ENCODE results near the gene GPX2. TPM values are rescaled to one million over a fixed set of nuclear protein-coding genes. Genes with fewer than 3 reads are reported as not detected.

The GPX2 gene
- total and polyA plus RNA-seq, 2 of the 8 experiments (the other 6 are each of a cell fraction or from before 2014, with no cell fraction given): 0.30 to 0.89 TPM

DNA sequence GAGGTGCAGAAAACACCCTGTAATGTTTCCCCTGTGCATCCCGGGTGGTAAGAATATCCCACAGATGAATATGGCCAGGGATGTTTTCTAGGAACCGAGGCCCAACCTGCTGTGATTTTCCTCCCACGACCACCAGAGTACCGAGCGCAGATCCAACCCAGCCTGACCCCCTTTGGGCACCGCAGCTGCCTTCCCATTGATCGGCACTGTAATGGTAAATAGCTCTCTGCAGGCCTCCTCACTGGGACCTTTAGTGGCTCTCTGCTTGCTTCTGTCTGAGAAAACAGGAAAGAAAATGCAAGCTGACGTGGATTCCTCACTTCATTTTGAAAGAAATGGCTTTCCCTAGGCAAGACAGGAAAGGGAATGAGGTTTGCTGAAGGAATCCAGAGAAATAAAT lies 32.0 kb upstream of the GPX2 start:
- ChIA-PET CTCF (ENCODE audit: partially characterized antibody) (interaction anchor here (0.8 to 2.3 kb wide), 10 partner anchors 10 to 64 kb away, joined by 3 to 10 read pairs (median 4); partner anchors contain the start of gene FNTB), POLR2A (ENCODE audit: partially characterized antibody) (interaction anchor here (3.6 kb wide), 1 partner anchor 12 kb away, joined by 17 read pairs; the partner anchor contains the start of gene FNTB)
- Histone ChIP-seq H2BK20ac (ENCODE audit: low read length) (no peak overlapping the region), H2AK5ac (ENCODE audit: low read depth, low read length) (no peak overlapping the region), H3K23me2 (ENCODE audit: low read depth, low read length) (peaks cover 2% of the 10 kb centered on the region; the same call in 1 of the 2 replicates), H3K14ac (ENCODE audit: insufficient read length) (no peak overlapping the region), H2BK5ac (ENCODE audit: low read depth, low read length) (peak overlapping the region; percentile 63; the same call in 1 of the 2 replicates), H3K9me3 (ENCODE audit: insufficient read depth in 2 of 2, low read depth in 1 of 2, low read length in 1 of 2) (no peaks in the 10 kb centered on the region), H3K23ac (ENCODE audit: insufficient read length) (no peak overlapping the region), H4K20me1 (replicated peaks in 1 of 2; ENCODE audit: control insufficient read depth in 1 of 2, insufficient read depth in 2 of 2, low read length in 2 of 2) (peaks cover 0 to 2% of the 10 kb centered on the region in 2 experiments), H4K91ac (replicated peaks; ENCODE audit: insufficient read length, low read length) (no peak overlapping the region), H3K79me1 (ENCODE audit: low read depth, low read length) (0 out of 2 replicates have a peak, but pooled peaks cover 1% of the 10 kb centered on the region), H3K9ac (replicated peaks in 1 of 4; ENCODE audit: extremely low read depth in 1 of 4, low read depth in 3 of 4, low read length in 3 of 4) (no peak overlapping the region), H3K18ac (ENCODE audit: extremely low read depth, low read length) (no peak overlapping the region), H3K4ac (replicated peaks; ENCODE audit: insufficient read length, low read depth, low read length) (no peak overlapping the region), H3K4me2 (ENCODE audit: insufficient read depth in 1 of 2, low read depth in 2 of 2, low read length in 2 of 2) (peak overlapping the region; percentile 16 to 31; a peak in 1 of 4 replicates), H3K56ac (replicated peaks; ENCODE audit: insufficient read length, low read depth, low read length) (no peak overlapping the region), H2BK15ac (ENCODE audit: low read length) (no peak overlapping the region), H4K5ac (ENCODE audit: insufficient read length, low read depth, low read length) (peak overlapping the region; percentile 72), H2BK12ac (ENCODE audit: low read depth, low read length) (no peak overlapping the region; the same call in 1 of the 2 replicates), H2AFZ (ENCODE audit: low read length) (no peak overlapping the region), H3K36me3 (ENCODE audit: control insufficient read depth in 2 of 4, insufficient read depth in 4 of 4, low read length in 3 of 4) (no peaks in the 10 kb centered on the region), H3K27ac (ENCODE audit: low read depth, low read length) (no peak overlapping the region), H3K27me3 (replicated peaks in 1 of 4; ENCODE audit: control insufficient read depth in 3 of 4, extremely low read depth in 1 of 4, insufficient read depth in 3 of 4, low read length in 3 of 4) (peaks cover 0 to 24% (median 8%) of the 10 kb centered on the region in 4 experiments; a peak in 4 of 7 replicates), H2BK120ac (replicated peaks; ENCODE audit: low read depth, low read length) (no peak overlapping the region), H3K79me2 (ENCODE audit: control insufficient read depth in 1 of 2, insufficient read depth in 2 of 2, low read length in 2 of 2) (peaks cover 0 to 8% of the 10 kb centered on the region in 2 experiments; a peak in 1 of 4 replicates), H3K4me1 (replicated peaks in 1 of 4; ENCODE audit: control insufficient read depth in 3 of 4, insufficient read depth in 4 of 4, low read length in 3 of 4) (peaks cover 3 to 27% (median 15%) of the 10 kb centered on the region in 4 experiments), H3K4me3 (ENCODE audit: extremely low read depth in 1 of 4, insufficient read depth in 2 of 4, low read depth in 3 of 4, low read length in 4 of 4) (no peak overlapping the region), H4K8ac (ENCODE audit: extremely low read depth, insufficient read depth, low read length) (no peak overlapping the region)
- peak; percentile 74 for TF ChIP-seq NANOG (IDR thresholded peaks at IDR 0.05; ENCODE audit: insufficient read depth, low read depth, low read length, poor library complexity, severe bottlenecking)
- TF ChIP-seq HDAC2 (IDR thresholded peaks at IDR 0.05; ENCODE audit: borderline replicate concordance in 1 of 2, low read depth in 2 of 2, low read length in 2 of 2): peak in 1 of 2 experiments; percentile 91; a peak in 2 of 4 replicates
- TF ChIP-seq SUZ12 (IDR thresholded peaks at IDR 0.05; ENCODE audit: low read length): no peak
- 0 out of 2 replicates have a peak, but pooled peaks have one; percentile 43 for TF ChIP-seq TEAD4 (IDR thresholded peaks at IDR 0.05; ENCODE audit: low read depth, low read length)
- TF ChIP-seq BACH1 (IDR thresholded peaks at IDR 0.05; ENCODE audit: low read length): 0 out of 2 replicates have a peak, but pooled peaks have one; percentile 5
- no peak for TF ChIP-seq SAP30 (IDR thresholded peaks at IDR 0.05; ENCODE audit: insufficient read depth, insufficient replicate concordance, low read length)
- TF ChIP-seq CHD1 (IDR thresholded peaks at IDR 0.05; ENCODE audit: low read depth, low read length): no peak
- no peak for TF ChIP-seq CBX8 (IDR thresholded peaks at IDR 0.05; ENCODE audit: borderline replicate concordance, low read depth, low read length)
- FAIRE-seq: peak; percentile 88
- WGBS, 2 experiments (ENCODE audit: extremely low coverage in 1 of 2, insufficient coverage in 1 of 2, insufficient read length in 1 of 2, insufficient replicate concordance in 2 of 2, low coverage in 1 of 2, low lambda C conversion rate in 2 of 2, missing lambda C conversion rate in 1 of 2): 8% methylated on average over 8 of the region's 8 CpGs; no CpG with 5 or more reads in 1 of the 2 experiments
- no peak for DNase-seq (ENCODE audit: low read depth in 1 of 2, low spot score in 2 of 2)
